ENCODE results near the gene LAMC3.

- TF ChIP-seq CTCF (IDR thresholded peaks at IDR 0.05) (no peak), POLR2A (IDR thresholded peaks at IDR 0.05; ENCODE audit: low read depth) (no peak), EP300 (IDR thresholded peaks at IDR 0.05) (no peak), POLR2AphosphoS5 (IDR thresholded peaks at IDR 0.05) (no peak)
Measured at GRCh38 chr9:131030239-131031004, 21.4 kb downstream of the LAMC3 start.
